Stimulated activated CD8-positive, alpha-beta memory T cell treated with anti-CD3 and anti-CD28 coated beads, Interleukin-12 subunit alpha, Interleukin-12 subunit beta, amount 100 ng/mL, for 24 hours (primary cell): ENCODE data around the gene TTC9C.
"Not testable (repeated sequence)": the region's sequence is repeated elsewhere in the genome, so short reads cannot be mapped to it uniquely, and the experiment has no call there.

Experiments used
- DNase-seq: peaks from one replicate; pipeline ENCODE4 v3.0.0-alpha.2; 2020; ENCODE audit errors: extremely low read depth

Gene TTC9C

DNA sequence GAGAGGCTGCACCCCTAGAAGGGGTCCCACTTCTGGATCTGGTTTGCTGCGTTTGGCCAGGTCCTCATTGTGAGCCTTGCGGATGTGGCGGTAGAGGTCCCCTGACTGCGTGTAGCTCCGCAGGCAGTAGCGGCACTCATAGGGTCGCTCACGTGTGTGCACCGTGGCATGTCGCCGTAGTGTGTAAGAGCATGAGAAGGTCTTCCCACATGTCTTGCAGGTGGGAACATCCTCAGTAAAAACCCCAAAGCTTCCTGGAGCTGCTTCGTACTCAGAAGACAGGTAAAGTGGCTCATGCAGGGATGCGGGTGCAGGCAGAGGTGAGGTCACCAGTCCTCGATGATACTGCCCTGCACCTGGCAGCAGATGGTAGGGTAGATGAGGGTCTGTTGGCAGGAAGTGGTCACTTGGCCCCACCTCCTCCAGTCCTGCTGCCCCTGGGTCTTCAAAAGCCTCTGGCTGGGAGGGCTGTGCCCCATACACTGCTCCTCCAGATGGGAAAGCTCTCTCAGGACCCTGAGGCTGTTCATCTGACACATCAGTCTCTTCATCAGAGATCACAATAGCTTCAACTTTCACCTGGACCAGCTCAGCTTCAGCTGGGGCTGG is 24.0 kb downstream of the TTC9C start:
- no peak for DNase-seq

GRCh38 chr11:62752994-62753735 is 24.9 kb downstream of the TTC9C start:
- no peak for DNase-seq

DNA sequence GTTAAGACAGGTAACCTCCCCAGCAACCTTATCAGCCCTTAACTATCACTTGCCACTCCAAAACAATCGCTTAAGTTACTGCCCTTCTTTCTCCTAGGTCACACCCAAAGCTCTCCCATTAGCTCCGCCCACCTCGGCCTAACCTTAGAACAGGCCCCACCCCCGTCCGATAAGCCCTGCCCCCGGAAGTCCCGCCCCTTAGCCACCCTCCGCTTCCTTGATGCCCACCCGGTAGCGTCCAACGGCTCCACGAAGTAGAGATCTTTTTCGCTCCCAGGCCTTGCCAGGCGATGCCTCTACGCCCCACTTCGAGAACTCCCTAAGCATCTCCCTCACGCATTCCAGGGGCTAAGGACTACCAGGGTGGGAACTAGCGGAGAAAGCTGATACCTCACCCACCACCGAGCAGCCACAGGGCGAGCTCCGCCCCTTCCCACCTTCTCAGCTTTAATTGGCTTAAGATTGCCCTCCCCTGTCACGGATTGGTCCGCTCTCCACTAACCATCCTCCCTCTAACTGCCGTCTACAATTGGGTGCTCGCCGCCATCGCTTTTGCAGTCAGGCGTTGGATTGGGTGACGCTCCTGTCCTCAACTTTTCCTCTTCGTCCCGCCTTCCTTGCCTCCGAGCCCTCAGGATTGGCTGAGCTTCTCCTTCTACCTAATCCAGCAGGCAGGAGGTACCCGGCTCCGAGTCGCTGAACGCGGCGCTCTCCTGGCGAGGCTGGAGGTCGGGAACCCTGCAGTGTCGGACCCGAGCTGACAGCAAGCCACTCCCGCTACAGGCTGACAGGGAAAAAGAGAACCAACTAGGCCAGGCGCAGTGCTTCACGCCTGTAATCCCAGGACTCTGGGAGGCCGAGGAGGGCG is 25.7 kb downstream of the TTC9C start, which contains the start of gene ZBTB3:
ZBTB3 (minus strand) TSS at position 425 of the 868 bp plus-strand sequence. CDS start 496 bp downstream, outside the sequence.
- peak; percentile 93 for DNase-seq

DNA sequence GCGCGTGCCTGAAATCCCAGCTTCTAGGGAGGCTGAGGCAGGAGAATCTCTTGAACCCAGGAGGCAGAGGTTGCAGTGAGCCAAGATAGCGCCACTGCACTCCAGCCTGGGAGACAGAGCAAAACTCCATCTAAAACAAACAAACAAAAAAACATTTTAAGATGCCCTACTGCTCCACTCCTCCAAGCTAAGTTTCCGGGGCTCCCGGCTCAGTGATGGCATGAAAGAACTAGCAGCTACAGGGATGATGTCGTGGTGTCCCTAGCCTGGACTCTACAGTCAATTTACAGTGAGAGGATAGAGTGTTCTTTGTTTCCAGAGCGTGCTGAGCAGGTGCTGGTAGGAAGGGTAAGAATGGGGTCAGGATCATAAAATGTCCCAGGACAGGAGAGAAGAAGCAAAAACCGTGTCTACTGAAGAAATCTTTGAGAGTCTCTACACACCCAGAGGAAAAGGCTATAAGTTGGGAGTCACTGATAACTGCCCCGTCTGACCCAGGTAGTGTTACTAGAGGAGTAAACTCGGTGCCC is 26.9 kb downstream of the TTC9C start:
- no peak for DNase-seq

DNA sequence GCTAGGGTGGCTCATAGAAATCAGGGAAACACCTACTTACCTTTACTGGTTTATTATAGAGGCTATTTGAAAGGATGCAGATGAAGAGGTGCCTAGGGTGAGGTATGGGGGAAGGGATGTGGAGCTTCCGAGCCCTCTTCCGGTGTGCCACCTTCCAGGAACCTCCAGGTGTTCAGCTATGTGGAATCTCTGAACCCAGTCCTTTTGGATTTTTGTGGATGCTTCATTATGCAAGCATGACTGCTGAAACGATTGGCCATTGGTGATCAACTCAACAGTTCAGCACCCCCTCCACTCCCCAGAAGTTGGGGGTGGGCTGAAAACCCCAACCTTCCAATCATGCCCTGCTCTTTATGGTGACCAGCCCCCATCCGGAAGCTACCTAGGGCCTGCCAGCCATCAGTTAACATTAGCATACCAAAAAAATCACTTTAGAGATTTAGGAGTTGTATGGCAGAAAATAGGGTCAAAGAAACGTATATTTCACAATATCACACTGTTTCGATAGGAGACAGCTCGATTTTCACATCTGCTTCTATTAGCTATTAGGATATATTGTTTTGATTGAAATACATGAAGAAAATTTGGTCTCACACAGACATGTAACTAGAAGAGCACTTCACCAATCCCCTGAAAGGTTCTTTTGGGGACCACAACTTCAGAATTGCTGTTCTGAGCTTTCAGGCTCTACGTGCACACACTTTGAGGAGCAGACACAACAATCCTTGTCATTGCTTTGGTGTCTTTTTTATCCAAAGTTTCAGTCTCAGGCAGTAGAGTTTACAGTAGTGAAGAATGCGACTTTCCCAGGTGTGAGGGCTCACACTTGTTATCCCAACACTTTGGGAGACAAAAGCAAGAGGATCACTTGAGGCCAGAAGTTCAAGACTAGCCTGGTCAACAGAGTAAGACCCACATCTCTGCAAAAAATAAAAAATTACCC is 29.8 kb downstream of the TTC9C start:
- no peak for DNase-seq

GRCh38 chr11:62760867-62761227 is 32.6 kb downstream of the TTC9C start:
- not testable (repeated sequence) for DNase-seq

- no peak for DNase-seq
Observed at GRCh38 chr11:62770778-62771143, 42.5 kb downstream of the TTC9C start.

- DNase-seq: peak; percentile 85
Observed at GRCh38 chr11:62771144-62772021, 43.1 kb downstream of the TTC9C start, which contains the start of gene TAF6L. TSS of gene TAF6L (plus strand) at chr11:62771396. CDS start at chr11:62775784, 4,388 bp downstream.

DNA sequence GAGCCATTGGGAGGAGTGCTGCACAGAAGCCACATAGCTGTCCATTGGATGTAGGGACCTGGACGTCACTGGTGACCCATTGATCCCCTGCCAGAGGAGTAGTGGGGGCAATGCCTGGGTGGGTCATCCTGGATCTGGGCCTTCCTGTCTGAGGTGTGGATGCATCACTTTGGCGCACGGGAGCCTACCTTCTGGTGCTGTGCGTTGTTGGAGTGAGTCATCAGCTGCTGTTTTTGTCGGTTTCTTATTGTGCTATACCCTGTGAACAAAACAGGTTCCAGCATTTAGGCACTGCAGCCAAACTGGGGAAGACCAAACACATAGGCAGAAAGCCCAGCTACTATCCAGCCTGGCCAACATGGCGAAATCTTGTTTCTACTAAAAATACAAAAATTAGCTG is 46.1 kb downstream of the TTC9C start:
- DNase-seq: no peak

GRCh38 chr11:62775646-62776045 is 47.4 kb downstream of the TTC9C start:
- DNase-seq: no peak

DNA sequence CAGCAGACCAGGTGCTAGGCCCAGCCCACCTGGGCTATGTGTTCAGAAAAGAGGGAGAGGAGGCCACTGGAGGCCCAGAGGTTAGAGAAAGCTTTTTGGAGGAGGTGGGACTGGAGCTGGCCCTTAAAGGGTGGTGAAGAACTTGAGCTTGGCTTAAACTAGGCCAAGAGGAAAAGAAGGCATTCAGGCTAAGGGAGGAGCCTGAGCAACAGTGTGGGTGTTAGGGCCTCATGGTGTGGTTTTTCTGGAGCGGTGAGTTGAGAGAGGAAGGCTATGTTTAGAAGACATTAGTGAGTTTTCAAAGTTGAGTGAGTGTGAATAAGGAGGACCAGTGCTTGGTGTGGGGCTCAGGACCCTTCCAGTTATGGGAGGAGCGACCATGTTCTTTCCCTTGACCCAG is 49.1 kb downstream of the TTC9C start:
- DNase-seq: no peak

- DNase-seq: no peak
Observed at GRCh38 chr11:62778441-62778840, 50.2 kb downstream of the TTC9C start.

DNA sequence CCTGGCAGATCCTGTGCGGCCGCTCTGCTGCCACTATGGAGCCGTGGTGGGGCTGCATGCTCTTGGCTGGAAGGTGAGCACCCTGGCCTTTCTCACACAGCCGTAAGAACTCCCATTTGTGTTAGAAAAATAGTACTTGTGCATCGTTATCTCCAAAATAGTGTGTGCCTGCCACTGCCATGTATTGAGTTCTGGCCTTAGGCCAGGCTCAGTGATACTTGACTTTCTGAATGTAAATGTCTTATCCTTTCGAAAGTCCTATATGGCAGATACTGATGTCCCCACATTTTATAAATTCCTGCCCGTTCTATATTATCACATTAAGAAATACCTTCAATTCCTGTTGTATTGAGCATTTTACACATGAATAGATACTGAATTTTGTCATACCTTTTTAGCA is 54.5 kb downstream of the TTC9C start:
- DNase-seq: no peak

DNA sequence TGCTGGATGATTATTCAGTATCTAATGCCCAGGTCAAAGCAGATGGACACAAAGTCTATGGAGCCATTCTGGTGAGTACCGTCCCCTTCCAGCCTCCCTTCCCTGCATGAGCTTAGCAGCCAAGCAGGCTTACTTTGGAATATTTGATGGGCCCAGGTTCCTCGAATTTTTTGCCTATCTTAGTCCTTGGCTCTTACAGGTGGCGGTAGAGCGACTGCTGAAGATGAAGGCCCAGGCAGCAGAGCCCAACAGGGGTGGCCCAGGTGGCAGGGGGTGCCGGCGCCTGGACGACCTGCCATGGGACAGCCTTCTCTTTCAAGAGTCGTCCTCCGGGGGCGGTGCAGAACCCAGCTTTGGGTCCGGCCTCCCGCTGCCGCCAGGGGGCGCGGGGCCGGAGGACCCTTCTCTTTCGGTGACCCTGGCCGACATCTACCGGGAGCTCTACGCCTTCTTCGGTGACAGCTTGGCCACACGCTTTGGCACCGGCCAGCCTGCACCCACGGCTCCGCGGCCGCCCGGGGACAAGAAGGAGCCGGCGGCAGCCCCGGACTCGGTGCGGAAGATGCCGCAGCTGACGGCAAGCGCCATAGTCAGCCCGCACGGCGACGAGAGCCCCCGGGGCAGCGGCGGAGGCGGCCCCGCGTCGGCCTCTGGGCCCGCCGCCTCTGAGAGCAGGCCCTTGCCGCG is 58.2 kb downstream of the TTC9C start:
- peak; percentile 67 for DNase-seq

- DNase-seq: peak; percentile 97
Observed at GRCh38 chr11:62787005-62787759, 58.9 kb downstream of the TTC9C start, which contains the start of gene TMEM179B. TSS of gene TMEM179B (plus strand) at chr11:62787402. CDS start at chr11:62787432, 30 bp downstream.
